Subcutaneous adipose tissue (tissue), 4 donors: ENCODE data around the gene AP3D1. TPM values are rescaled to one million over a fixed set of nuclear protein-coding genes. Genes with fewer than 3 reads are reported as not detected.

ENCODE experiments used
- CTCF ChIP-seq: fragments of 450-650 bp; IDR thresholded peaks from one replicate; pipeline ENCODE4 v1.5.1; 2016; ENCODE audit warnings: low read depth, mild to moderate bottlenecking, control low read depth, antibody characterized with exemption, moderate library complexity
- total RNA-seq, 4 donors: library from RNA; depleted of rRNA; stranded (reverse); fragments of >200 nt; gene quantifications; one replicate each; pipeline ENCODE4 v1.1.0, GENCODE V29; 2016

AP3D1 gene
- total RNA-seq, 4 donors from 2014 or later: 46.6 to 94.0 (median 57.5) TPM

DNA sequence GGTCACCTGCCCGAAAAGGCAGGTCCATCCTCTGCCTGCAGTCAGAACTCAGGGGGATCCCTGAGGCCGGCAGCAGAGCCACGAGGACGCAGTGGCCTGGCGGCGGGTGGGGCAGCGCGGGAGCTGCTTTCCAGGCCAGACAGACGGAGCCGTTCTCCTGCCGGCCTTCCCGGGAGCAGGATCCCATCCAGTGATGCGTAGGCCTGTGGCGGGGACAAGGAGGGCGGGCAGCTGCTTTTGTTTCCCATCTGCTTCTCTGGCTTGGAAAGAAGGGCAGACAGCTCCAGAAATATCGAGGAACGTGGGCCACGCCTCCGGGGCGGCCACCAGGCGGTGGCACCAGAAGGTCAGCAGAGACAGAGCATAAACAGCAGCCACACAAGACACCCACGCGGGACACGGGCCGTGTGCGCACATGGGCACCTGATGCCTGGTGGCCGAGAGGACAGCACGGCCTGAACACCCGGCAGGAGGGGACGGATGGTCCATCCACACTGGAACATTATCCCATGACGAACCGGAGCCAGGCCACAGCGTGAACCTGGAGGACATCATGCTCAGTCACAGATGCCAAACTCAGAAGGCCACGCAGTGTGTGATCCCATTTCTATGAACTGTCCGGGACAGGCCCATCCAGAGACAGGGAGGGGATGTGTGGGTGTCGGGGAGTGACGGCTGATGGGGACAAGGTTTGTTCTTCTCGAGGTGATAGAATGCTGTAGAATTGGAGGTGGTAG is 86.4 kb downstream of the AP3D1 start:
- TF ChIP-seq CTCF: no peak

GRCh38 chr19:2064395-2064787 is 87.0 kb downstream of the AP3D1 start:
- TF ChIP-seq CTCF: no peak

GRCh38 chr19:2063824-2064223 is 87.5 kb downstream of the AP3D1 start:
- TF ChIP-seq CTCF: no peak

- no peak for TF ChIP-seq CTCF
These were observed 88.6 kb downstream of the AP3D1 start for GRCh38 chr19:2062770-2063169.

DNA sequence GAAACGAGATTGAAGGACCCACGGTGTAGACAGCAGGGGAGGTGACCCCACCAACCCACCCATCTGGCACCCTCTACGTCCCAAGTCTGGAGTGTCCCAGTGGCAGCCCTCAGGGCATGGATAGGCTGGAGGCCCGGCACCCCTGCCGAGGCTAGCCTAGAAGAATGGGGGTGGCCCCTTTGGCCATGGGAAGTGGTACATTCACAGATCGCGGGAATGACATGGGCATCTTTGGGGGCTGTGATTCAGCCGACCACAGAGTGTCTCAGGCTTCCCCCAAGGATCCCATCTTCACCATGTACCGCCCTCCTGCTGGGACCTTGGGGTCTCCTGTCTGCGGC is 89.0 kb downstream of the AP3D1 start:
- TF ChIP-seq CTCF: no peak

DNA sequence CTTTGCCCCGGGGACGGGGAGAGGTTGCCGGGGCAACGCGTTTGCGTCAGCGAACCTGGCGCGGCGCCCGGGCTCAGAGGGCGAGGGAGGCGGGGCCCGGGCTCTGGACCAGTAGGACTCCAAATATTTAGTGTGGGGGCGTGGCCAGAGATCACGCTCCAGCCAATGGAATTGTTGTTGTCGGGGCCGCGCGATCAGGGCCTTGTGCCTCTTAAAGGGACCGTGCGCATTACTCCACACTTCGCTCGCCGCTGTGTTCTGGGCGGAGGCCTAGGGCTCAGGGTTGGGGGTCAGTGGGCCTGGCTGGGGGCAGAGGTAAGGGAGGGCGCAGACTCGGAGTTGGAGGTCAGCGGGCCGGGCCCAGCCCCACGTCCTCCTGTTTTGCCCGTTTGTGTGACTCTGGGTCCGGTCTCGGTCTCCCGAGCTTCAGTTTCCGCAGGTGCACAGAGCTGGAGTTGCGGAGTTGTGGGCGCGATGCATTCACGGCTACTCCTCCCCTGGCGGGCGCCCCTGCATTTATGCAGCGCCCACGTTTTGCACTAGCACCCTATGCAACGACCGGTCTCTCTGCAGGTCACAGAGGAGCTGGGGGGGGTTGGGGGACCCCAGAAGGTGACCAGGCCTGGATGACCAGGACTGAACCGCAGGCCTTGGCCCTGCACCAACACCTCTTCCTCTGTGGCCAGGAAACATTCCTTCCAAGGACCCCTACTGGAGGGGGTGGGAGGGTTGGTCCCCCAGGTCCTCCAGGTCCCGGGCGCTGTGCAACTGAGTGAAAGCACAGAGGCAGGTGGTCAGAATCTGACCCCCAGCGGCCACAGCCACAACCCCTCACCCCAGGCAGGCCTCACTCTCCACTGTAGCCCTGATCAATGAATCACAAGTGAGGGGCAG is 89.6 kb downstream of the AP3D1 start:
- no peak for TF ChIP-seq CTCF

GRCh38 chr19:2060884-2061494 is 90.4 kb downstream of the AP3D1 start:
- no peak for TF ChIP-seq CTCF
